SK-N-SH treated with all-trans-retinoic acid at 6 μM for 48 hours (cell line): Measurements from ENCODE around the gene CFAP57.

ENCODE experiments used
- ATAC-seq: fragments of 200-7000 bp; cut with Tn5 transposase; 3 replicates; pipeline ENCODE4 v1.9.1; 2020; ENCODE audit warnings: mild to moderate bottlenecking, moderate library complexity
- ARNTL ChIP-seq: fragments of 450-650 bp; formaldehyde crosslinking; IDR thresholded peaks from 2 replicates; pipeline ENCODE4 v1.5.0; 2020; ENCODE audit warnings: low read depth, mild to moderate bottlenecking, moderate library complexity, borderline replicate concordance
- BACH2 ChIP-seq: fragments of 250-450 bp; sonication (Bioruptor Pico); IDR thresholded peaks from 2 replicates; pipeline ENCODE4 v1.9.0; 2021; ENCODE audit warnings: mild to moderate bottlenecking, borderline replicate concordance
- CSDC2 ChIP-seq: fragments of 250-450 bp; sonication (Bioruptor Pico); IDR thresholded peaks from 2 replicates; pipeline ENCODE4 v1.5.0; 2020; ENCODE audit warnings: mild to moderate bottlenecking, moderate library complexity
- ESRRG ChIP-seq: fragments of 250-450 bp; sonication (Bioruptor Pico); IDR thresholded peaks from 2 replicates; pipeline ENCODE4 v1.6.1; 2021; ENCODE audit warnings: mild to moderate bottlenecking
- ISL1 ChIP-seq: fragments of 250-450 bp; sonication (Bioruptor Pico); IDR thresholded peaks from 2 replicates; pipeline ENCODE4 v2.1.2; 2022; ENCODE audit warnings: mild to moderate bottlenecking, moderate library complexity
- OSR1 ChIP-seq: fragments of 250-450 bp; sonication (Bioruptor Pico); IDR thresholded peaks from 2 replicates; pipeline ENCODE4 v1.8.0; 2022; ENCODE audit warnings: moderate library complexity, mild to moderate bottlenecking, inconsistent platforms
- SNAI2 ChIP-seq: fragments of 250-450 bp; sonication (Bioruptor Pico); IDR thresholded peaks from 2 replicates; pipeline ENCODE4 v1.5.0; 2020; ENCODE audit warnings: mild to moderate bottlenecking, moderate library complexity
- TCF4 ChIP-seq: fragments of 250-450 bp; sonication (Bioruptor Pico); IDR thresholded peaks from 2 replicates; pipeline ENCODE4 v1.8.0; 2021; ENCODE audit warnings: mild to moderate bottlenecking, moderate library complexity, borderline replicate concordance
- TOX ChIP-seq: fragments of 250-450 bp; sonication (Bioruptor Pico); IDR thresholded peaks from 2 replicates; pipeline ENCODE4 v1.8.0; 2021; ENCODE audit warnings: mild to moderate bottlenecking, moderate library complexity, borderline replicate concordance
- ZC3H10 ChIP-seq: fragments of 250-450 bp; sonication (Bioruptor Pico); IDR thresholded peaks from 2 replicates; pipeline ENCODE4 v1.5.1; 2021; ENCODE audit warnings: mild to moderate bottlenecking, moderate library complexity
- ZFP3 ChIP-seq: fragments of 250-450 bp; sonication (Bioruptor Pico); IDR thresholded peaks from 2 replicates; pipeline ENCODE4 v1.5.0; 2020; ENCODE audit warnings: mild to moderate bottlenecking, moderate library complexity
- ZFP30 ChIP-seq: fragments of 450-650 bp; formaldehyde crosslinking; IDR thresholded peaks from 2 replicates; pipeline ENCODE4 v1.5.0; 2022; ENCODE audit warnings: mild to moderate bottlenecking, moderate library complexity
- ZNF70 ChIP-seq: fragments of 450-650 bp; formaldehyde crosslinking; IDR thresholded peaks from 2 replicates; pipeline ENCODE4 v1.5.0; 2020; ENCODE audit warnings: mild to moderate bottlenecking, moderate library complexity
- ZNF8 ChIP-seq: fragments of 450-650 bp; formaldehyde crosslinking; IDR thresholded peaks from 2 replicates; pipeline ENCODE4 v1.5.0; 2020; ENCODE audit warnings: mild to moderate bottlenecking, moderate library complexity
- TF ChIP-seq, protein P1 (sequence below): fragments of 250-450 bp; sonication (Bioruptor Pico); IDR thresholded peaks from 2 replicates; pipeline ENCODE4 v1.5.1; 2020; ENCODE audit warnings: low read depth, mild to moderate bottlenecking, moderate library complexity
- TF ChIP-seq, protein P2 (sequence below): fragments of 250-450 bp; sonication (Bioruptor Pico); IDR thresholded peaks from 2 replicates; pipeline ENCODE4 v1.5.1; 2021; ENCODE audit warnings: mild to moderate bottlenecking, moderate library complexity
- TF ChIP-seq, protein P3 (sequence below): fragments of 250-450 bp; sonication (Bioruptor Pico); IDR thresholded peaks from 2 replicates; pipeline ENCODE4 v1.8.0; 2021; ENCODE audit warnings: low read depth, mild to moderate bottlenecking, moderate library complexity, borderline replicate concordance
- TF ChIP-seq, protein P4 (sequence below): fragments of 250-450 bp; sonication (Bioruptor Pico); IDR thresholded peaks from 2 replicates; pipeline ENCODE4 v1.8.0; 2020; ENCODE audit warnings: mild to moderate bottlenecking, moderate library complexity, borderline replicate concordance
- TF ChIP-seq, protein P5 (sequence below): fragments of 250-450 bp; sonication (Bioruptor Pico); IDR thresholded peaks from 2 replicates; pipeline ENCODE4 v1.5.0; 2020; ENCODE audit warnings: mild to moderate bottlenecking, moderate library complexity

Gene CFAP57

DNA sequence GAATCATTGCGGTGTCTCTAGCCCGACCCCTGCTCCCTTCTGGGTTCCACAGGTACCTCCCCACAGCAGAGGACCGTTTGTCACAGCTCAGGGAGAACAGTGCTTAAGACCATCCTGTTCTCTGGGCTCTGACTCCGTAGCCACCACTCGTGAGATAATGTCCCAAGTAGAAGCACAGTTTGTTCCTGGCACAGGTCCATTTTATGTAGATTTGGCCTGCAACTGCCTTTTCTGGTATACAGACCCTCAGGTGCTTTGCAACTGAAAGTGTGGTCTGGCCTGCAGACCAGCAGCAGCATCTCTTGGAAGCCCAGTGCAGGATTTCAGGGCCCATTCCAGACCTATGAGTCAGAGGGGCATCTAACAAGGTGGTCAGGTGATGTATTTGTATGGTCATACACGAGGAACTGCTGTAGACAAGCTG is 69.3 kb downstream of the CFAP57 start:
- TF ChIP-seq, protein P1, sequence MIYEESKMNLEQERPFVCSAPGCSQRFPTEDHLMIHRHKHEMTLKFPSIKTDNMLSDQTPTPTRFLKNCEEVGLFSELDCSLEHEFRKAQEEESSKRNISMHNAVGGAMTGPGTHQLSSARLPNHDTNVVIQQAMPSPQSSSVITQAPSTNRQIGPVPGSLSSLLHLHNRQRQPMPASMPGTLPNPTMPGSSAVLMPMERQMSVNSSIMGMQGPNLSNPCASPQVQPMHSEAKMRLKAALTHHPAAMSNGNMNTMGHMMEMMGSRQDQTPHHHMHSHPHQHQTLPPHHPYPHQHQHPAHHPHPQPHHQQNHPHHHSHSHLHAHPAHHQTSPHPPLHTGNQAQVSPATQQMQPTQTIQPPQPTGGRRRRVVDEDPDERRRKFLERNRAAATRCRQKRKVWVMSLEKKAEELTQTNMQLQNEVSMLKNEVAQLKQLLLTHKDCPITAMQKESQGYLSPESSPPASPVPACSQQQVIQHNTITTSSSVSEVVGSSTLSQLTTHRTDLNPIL = no peak
- TF ChIP-seq, protein P2, sequence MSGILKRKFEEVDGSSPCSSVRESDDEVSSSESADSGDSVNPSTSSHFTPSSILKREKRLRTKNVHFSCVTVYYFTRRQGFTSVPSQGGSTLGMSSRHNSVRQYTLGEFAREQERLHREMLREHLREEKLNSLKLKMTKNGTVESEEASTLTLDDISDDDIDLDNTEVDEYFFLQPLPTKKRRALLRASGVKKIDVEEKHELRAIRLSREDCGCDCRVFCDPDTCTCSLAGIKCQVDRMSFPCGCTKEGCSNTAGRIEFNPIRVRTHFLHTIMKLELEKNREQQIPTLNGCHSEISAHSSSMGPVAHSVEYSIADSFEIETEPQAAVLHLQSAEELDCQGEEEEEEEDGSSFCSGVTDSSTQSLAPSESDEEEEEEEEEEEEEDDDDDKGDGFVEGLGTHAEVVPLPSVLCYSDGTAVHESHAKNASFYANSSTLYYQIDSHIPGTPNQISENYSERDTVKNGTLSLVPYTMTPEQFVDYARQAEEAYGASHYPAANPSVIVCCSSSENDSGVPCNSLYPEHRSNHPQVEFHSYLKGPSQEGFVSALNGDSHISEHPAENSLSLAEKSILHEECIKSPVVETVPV (CRISPR knock-in tag) = no peak
- no peak for TF ChIP-seq SNAI2
- no peak for TF ChIP-seq ISL1
- no peak for ATAC-seq

DNA sequence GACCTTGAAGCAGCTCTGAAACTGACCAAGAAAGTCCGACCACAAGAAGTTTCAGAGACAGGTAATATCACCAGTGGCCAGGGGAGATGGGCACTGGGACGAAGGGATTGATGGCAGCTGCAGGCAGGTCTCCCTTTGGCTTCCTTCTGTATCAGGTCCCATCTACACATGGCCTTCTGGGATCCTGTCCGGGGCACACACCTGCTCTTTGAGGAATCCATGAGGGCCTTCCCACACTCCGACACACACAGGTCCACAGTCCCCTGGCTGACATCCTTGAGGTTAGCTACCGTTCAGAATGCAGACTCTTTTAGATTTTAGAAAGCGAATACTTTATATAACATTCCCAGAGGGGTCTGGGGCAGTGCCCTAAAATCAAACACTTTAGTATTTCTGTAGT is 71.2 kb downstream of the CFAP57 start:
- ATAC-seq = no peak
- TF ChIP-seq ZFP3 (CRISPR knock-in tag) = no peak

DNA sequence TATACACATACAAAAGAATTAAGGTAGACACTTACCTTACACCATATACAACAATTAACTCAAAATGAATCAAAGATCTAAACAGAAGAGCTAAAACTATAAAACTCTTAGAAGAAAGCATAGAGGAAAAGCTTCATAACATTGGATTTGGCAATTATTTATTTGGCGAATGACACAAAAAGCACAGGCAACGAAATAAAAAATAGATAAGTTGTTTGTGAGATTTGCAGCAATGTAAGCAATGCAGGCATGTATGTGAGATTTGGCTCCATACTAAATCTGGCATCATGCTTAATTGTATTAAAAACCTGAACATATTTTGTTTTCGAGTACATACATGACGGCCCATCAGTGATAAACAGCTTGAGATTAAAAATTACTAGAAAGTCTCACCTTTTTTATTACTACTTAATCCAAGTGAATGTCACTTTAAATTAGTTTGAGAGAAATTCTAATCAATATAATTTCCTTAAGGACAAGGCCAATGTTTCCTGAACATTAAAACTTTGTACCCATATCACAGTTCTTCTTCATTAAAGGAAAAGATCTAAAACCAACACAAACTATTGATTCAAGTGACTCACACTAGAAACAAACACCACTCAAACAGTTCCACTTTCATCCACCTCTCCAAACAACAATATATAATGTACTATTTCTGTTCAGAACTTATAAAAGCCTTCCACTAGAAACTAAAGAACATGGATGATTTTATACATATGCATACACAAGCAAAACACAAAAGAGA is 74.5 kb downstream of the CFAP57 start:
- no peak for TF ChIP-seq ZFP30
- TF ChIP-seq, protein P1 = no peak
- no peak for TF ChIP-seq TOX (CRISPR knock-in tag)
- no peak for TF ChIP-seq ISL1
- TF ChIP-seq TCF4 (CRISPR knock-in tag) = no peak
- no peak for TF ChIP-seq ESRRG
- TF ChIP-seq, protein P3, sequence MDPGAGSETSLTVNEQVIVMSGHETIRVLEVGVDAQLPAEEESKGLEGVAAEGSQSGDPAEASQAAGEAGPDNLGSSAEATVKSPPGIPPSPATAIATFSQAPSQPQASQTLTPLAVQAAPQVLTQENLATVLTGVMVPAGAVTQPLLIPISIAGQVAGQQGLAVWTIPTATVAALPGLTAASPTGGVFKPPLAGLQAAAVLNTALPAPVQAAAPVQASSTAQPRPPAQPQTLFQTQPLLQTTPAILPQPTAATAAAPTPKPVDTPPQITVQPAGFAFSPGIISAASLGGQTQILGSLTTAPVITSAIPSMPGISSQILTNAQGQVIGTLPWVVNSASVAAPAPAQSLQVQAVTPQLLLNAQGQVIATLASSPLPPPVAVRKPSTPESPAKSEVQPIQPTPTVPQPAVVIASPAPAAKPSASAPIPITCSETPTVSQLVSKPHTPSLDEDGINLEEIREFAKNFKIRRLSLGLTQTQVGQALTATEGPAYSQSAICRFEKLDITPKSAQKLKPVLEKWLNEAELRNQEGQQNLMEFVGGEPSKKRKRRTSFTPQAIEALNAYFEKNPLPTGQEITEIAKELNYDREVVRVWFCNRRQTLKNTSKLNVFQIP (CRISPR knock-in tag) = no peak
- no peak for TF ChIP-seq OSR1 (CRISPR knock-in tag)
- TF ChIP-seq, protein P4, sequence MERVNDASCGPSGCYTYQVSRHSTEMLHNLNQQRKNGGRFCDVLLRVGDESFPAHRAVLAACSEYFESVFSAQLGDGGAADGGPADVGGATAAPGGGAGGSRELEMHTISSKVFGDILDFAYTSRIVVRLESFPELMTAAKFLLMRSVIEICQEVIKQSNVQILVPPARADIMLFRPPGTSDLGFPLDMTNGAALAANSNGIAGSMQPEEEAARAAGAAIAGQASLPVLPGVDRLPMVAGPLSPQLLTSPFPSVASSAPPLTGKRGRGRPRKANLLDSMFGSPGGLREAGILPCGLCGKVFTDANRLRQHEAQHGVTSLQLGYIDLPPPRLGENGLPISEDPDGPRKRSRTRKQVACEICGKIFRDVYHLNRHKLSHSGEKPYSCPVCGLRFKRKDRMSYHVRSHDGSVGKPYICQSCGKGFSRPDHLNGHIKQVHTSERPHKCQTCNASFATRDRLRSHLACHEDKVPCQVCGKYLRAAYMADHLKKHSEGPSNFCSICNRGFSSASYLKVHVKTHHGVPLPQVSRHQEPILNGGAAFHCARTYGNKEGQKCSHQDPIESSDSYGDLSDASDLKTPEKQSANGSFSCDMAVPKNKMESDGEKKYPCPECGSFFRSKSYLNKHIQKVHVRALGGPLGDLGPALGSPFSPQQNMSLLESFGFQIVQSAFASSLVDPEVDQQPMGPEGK (CRISPR knock-in tag) = no peak
- TF ChIP-seq, protein P5, sequence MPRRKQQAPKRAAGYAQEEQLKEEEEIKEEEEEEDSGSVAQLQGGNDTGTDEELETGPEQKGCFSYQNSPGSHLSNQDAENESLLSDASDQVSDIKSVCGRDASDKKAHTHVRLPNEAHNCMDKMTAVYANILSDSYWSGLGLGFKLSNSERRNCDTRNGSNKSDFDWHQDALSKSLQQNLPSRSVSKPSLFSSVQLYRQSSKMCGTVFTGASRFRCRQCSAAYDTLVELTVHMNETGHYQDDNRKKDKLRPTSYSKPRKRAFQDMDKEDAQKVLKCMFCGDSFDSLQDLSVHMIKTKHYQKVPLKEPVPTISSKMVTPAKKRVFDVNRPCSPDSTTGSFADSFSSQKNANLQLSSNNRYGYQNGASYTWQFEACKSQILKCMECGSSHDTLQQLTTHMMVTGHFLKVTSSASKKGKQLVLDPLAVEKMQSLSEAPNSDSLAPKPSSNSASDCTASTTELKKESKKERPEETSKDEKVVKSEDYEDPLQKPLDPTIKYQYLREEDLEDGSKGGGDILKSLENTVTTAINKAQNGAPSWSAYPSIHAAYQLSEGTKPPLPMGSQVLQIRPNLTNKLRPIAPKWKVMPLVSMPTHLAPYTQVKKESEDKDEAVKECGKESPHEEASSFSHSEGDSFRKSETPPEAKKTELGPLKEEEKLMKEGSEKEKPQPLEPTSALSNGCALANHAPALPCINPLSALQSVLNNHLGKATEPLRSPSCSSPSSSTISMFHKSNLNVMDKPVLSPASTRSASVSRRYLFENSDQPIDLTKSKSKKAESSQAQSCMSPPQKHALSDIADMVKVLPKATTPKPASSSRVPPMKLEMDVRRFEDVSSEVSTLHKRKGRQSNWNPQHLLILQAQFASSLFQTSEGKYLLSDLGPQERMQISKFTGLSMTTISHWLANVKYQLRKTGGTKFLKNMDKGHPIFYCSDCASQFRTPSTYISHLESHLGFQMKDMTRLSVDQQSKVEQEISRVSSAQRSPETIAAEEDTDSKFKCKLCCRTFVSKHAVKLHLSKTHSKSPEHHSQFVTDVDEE (CRISPR knock-in tag) = no peak
- no peak for TF ChIP-seq ZNF70
- TF ChIP-seq ZNF8 (CRISPR knock-in tag) = no peak
- TF ChIP-seq ARNTL = no peak
- no peak for ATAC-seq

DNA sequence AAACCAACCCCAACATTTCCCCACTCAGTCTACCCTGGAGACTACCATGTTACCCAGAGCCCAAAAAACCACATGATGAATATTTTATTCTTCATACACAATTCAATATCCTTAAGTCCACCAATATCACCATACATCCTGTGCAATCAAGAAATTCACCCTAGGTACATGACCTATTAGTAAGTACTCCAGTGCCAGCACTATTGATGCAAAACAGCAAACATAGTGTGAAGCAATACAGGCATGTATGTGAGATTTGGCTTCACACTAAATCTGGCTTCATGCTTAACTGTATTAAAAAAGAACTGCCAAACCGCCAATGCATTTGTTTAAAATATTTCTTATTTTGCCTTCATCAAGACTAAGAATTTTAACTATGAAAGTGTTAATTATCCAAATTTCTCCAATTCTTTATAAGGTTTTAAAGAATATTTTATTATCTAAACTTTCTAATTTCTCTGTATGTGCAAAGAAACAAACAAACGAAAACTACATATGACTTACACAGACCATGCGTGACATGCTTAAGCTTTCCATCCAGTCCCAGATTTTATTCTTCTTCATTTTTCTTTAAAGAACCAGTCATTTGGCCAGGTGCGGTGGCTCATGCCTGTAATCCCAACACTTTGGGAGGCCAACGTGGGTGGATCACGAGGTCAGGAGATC is 75.3 kb downstream of the CFAP57 start:
- ATAC-seq = no peak
- no peak for TF ChIP-seq BACH2 (CRISPR knock-in tag)
- no peak for TF ChIP-seq ISL1
- no peak for TF ChIP-seq ZC3H10
- no peak for TF ChIP-seq CSDC2 (CRISPR knock-in tag)
- TF ChIP-seq ZFP3 (CRISPR knock-in tag) = no peak
- TF ChIP-seq, protein P5 (CRISPR knock-in tag) = no peak
- TF ChIP-seq, protein P3 (CRISPR knock-in tag) = no peak
- TF ChIP-seq SNAI2 = no peak
- TF ChIP-seq ZNF8 (CRISPR knock-in tag) = no peak
- TF ChIP-seq TCF4 (CRISPR knock-in tag) = no peak
- TF ChIP-seq ZNF70 = no peak
